GM19099 (cell line): ENCODE data around the gene VWA3A.

Experiments used
- POLR2A ChIP-seq: IDR thresholded peaks from 3 replicates; pipeline ENCODE4 v1.6.1; 2011; ENCODE audit warnings: low read depth; ENCODE audit not compliant: insufficient read length; ENCODE audit errors: extremely low read depth

The VWA3A gene

DNA sequence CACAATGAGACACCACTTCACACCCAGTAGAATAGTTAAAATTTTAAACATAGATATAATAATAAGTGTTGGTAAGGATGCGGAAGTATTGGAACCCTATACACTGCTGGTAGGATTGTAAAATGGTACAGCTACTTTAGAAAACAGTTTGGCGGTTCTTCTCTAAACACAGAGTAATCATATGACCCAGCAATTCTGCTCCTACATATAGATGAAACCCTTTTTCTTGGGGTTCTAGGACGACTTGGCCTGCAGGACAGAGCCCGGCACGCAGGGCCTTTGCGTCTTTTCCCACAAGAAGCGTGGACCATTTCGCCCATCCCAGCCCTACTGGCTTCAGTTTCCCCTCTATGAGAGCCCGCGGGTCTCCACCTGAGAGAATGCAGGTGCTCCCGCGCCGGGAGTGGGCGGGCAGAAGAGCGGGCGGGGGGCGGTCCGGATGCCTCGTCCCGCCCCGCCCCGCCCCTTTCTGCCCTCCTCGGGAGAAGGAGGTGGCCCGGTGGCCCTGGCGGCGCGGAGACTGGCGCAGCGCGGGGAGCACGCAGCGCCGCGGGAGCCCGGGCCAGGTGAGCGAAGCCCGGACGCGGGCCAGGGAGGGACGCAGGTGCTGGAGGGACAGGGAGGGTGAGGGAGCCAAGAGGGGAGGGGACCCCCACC is 69.8 kb downstream of the VWA3A start, which contains the start of gene SDR42E2:
SDR42E2 (plus strand) TSS at position 508 of the 657 bp plus-strand sequence. CDS start 3,077 bp downstream, outside the sequence.
- TF ChIP-seq POLR2A: no peak

DNA sequence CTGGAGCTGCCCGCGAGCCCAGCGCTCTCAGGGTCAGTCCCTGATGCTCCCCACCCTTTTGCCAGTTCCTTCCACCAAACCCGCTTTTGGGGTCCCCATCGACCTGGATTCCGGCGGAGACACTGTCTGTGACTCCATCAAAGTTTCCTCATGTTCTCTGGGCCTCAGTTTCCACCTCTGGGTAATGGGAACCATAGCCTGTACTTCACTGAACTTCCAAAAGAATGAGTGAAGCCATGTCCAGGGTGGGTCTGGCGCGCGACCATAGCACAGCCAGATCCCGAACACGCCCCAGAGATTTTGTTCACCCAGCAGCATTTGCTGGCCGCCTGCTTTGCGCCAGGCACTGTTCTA is 70.3 kb downstream of the VWA3A start:
- no peak for TF ChIP-seq POLR2A

DNA sequence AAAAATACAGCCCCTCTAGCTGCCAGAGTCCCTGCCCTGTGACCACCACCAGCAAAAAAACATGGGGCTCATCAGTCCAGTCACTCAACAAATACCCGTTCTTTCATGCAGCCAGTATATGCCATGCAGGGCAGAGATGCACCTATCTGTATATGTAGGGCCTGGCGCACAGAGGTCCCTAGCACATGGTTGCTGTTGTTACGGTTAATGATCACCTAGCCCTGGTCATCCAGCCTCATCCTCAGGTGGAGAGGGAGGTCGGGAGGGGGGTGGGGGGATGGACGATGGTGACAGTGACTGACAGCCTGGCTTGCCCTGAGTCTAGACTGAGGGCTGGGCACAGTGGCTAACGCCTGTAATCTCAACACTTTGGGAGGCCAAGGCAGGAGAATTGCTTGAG is 71.5 kb downstream of the VWA3A start:
- no peak for TF ChIP-seq POLR2A

DNA sequence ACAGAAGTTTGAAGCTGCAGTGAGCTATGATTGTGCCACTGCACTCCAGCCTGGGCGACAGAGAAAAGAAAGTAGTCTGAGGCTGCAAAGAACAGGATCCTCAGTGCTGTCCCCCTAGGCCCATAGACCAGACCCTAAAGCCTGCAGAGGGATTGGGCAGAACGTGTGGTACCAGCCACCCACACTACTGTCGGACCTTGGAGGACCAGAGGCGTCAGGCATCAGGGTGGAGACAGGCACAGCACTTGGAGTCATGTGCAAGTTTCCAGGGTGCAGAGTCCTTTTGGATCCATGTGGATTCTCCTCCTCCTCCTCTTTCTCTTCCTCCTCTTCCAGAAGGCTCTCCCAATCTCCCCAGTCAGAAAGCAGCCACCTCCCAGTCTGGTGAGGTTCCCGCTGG is 72.1 kb downstream of the VWA3A start:
- no peak for TF ChIP-seq POLR2A

DNA sequence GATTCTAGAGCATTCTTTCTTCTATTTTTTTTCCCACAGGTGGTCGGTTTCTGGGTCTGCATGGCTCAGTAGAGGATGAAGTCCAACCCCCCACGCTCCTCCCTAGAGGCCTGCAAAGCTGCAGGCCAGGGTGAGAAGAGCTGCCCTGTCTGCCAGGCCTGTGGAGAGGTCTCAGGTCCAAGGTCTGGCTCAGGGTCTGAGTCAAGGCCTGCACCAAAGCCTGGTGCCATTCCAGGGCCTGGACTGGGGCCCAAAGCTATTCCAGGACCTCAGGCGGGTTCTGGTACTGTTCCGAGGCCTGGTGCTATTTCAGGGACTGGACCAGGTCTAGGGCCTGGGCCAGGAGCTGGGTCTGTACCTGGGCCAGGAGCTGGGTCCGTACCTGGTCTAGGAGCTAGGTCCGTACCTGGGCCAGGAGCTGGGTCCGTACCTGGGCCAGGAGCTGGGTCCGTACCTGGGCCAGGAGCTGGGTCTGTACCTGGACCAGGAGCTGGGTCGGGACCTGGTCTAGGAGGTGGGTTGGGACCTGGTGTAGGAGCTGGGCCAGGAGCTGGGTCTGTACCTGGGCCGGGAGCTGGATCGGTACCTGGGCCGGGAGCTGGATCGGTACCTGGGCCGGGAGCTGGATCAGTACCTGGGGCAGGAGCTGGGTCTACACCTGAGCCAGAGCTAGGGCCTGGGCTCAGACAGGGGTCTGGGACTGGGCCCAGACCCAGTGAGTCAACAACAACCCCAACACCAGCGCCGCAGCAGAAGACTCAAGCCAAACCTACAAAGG is 73.4 kb downstream of the VWA3A start:
- no peak for TF ChIP-seq POLR2A

DNA sequence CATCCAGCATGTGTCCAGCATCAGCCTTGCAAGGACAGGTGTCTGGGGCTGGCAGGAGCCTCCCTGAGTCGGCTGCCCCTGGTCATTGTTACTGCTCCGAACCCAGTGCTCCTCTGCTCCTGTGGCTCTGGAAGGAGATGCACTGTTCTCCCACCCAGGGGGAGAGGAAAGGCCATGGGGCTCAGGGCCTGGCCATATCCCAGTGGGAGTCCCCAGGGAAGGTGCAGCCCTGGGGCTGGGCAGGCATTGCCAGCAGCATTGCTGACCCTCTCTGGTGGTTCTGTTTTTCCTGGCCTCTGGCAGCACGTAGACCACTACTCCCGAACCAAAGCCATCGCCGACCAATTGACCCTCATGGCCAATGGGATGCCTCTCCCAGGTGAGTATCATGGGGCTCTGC is 79.6 kb downstream of the VWA3A start:
- TF ChIP-seq POLR2A: no peak

DNA sequence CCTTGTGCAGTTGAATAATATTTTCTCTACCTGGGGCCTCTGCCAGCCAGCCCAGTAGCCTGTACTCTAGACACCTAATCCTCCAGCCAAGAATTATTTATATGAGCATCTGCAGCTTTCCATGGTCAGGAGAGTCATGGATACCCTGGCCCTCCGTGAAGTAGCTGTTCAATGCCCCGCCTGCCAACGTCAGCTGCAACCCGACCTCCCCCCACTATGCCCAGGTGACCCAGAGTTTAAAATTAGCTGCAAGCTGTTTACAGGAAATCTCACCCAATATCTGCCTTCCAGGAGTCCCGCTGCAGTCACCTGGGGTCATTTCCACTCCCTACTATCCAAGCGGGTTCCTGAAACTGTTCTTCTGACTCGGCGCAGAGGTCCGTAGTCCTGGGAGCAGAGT is 82.3 kb downstream of the VWA3A start:
- no peak for TF ChIP-seq POLR2A

DNA sequence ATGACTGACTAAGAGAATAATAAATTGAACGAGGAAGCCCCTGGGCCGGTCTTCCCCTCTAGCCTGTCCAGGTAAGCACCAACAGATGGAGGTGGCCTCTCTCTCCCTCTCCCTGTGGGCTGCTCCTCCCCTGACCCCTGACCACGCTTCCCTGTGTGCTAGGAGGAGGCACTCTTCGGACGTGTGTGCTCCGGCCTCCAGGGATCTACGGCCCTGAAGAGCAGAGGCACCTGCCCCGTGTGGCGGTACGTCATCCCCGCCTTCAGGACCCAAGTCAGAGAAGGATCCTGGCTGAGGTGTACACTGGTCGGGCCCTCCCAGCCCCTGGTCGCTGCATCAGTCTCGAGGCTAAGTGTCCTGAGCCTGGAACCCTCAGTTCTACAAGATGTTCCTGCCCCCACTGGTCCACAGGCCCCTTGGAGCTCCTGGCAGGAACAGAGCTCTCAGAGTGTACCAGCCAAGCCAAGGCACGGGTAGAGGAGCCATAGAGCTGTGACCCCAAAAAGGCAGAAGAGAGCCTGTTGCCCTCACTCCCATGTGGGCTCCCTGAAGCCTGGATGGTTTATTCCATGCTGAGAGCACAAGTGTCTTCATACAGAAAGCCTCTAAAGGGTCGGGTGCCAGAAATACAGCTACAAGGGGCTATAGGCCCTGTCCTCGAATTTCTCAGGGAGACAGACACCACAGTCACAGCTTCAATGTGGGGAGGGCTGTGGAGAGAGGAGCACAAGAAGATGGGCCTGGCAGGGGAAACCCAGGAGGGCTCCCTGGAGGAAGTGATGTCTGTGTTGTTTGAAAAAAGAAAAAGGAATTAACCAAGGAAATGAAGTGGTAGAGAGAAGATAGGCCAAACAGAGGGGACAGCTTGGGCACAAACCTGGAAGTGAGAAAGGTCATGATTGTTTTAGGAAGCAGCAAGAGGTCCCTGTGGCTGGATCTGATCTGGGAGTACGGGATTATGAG is 85.9 kb downstream of the VWA3A start:
- TF ChIP-seq POLR2A: no peak

DNA sequence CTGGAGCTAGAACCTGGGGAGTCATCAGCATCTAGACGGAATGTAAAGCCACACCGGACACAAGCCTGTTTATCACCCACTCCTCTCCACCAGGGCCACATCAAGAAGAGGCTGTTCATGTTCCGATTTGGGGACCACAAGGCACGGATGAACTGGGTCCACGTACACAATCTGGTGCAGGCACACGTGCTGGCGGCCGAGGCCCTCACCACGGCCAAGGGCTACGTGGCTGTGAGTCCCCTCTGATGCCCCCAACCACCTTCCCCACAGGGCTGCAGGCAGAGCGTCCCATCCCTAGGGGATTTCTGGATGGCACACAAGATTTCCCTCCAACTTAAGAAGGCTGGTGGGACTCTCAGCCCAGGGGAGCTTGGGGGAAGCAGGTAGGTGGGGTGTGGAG is 89.1 kb downstream of the VWA3A start:
- TF ChIP-seq POLR2A: no peak

DNA sequence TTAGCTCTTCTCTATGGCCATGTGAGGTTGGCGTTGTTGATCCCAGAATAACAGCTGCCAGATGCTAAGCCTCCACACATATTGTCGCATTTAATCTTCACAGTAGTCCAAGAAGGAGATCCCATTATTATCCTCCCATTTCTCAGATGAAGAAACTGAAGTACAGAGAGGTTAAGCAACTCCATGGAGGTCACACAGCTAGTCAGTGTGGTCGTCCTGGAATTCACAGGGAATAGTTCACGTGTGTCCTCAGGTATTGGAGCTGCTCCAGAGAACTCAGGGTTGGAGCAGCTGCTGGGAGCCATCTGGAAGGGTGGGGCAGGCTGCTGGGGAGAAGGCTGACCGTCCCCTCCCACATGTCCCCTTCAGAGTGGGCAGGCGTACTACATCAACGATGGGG is 89.5 kb downstream of the VWA3A start:
- TF ChIP-seq POLR2A: no peak

DNA sequence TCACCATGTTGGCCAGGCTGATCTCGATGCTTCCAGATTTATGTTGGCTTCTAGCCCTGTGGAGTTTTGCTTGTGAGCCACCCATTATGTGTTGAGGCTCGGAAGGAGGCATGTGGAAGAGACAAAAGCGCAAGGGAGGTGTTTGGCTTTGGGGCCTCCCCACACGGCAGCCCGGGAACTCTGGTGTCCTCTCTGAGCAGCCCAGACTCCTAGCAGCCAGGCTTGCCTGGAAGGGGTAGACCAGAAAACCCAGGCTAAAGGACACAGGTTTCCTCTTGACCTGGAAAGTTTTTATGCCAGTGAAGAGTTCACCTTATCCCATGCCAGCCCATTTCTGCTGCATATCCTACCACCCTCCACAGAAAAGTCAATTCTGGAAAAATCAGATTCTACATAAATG is 91.0 kb downstream of the VWA3A start:
- no peak for TF ChIP-seq POLR2A

DNA sequence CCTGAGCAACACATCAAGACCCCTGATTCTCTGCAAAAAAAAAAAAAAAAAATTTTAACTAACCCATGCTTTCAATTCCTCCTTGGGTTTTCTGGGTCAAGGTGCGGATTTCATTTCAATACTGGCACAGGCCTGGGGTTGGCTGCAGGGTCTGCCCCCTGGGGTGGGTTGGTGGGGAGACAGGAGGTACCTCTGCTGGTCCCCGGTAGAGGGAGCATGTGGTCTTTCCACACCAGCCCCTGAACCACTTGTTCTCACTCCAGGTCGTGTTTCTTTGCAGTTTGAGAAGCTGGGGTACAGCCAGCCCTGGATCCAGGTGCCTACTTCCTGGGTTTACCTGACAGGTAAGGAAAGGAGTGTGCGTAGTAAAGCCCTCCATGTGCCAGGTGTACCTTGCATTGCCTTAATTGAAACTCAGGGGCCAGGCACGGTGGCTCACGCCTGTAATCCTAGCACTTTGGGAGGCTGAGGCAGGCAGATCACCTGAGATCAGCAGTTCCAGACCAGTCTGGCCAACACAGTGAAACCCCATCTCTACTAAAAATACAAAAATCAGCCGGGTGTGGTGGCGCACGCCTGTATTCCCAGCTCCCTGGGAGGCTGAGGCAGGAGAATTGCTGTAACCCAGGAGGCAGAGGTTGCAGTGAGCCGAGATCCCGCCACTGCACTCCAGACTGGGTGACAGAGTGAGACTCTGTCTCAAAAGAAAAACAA is 91.7 kb downstream of the VWA3A start:
- no peak for TF ChIP-seq POLR2A

DNA sequence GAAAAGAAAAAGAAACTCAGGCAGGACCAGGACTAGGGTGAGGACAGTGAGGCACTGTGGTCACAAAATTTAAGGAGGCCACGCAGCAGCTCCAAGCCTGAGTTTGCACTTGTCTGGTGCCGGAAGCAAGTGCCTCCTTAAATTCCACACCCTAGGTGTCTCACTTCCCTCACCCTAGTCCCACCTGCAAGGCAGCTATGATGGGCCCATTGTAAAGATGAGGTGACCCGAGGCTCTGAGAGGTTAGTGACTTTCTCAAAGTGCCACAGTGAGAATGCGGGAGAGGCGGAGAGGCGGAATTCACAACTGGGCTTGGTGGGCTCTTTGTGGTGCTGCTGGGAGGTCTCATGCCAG is 92.3 kb downstream of the VWA3A start:
- no peak for TF ChIP-seq POLR2A

DNA sequence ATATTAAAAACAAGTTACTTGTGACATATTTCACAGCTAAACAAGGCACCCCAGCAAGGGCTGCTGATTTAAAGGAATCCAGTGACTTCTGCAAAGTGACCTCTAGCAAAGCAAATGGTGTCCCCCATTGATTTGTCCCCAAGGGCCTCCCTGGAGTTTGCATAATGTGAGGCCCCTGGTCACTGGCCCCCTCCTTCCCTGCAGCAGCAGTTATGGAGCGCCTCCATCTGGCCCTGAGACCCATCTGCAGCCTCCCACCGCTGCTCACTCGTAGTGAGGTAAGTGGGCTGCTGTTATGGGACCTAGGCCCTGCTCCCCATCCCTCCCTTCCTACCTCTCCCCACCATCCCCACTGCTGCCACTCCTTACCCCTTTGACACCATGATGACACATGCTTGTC is 94.2 kb downstream of the VWA3A start:
- TF ChIP-seq POLR2A: no peak

DNA sequence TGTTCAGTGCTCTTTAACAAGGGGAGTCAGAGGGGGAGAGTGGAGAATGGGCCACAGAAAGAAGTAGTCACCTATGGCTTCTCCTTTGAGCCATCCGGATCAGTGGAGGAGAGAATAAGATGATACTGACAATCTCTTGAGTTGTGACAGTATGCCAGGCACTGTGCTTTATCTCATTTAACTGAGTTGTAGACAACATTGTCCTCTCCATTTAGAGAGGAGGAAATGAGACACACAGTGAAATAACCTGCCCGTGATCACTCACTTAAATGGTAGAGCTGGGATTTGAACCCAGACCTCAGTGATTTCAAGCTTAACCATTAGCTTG is 95.9 kb downstream of the VWA3A start:
- TF ChIP-seq POLR2A: no peak
